DND-41 (cell line): ENCODE results near the gene NIT2.

Source experiments
- ATAC-seq: fragments of 200-7000 bp; cut with Tn5 transposase; 3 replicates; pipeline ENCODE4 v1.9.1; 2021; ENCODE audit warnings: low read depth; ENCODE audit not compliant: insufficient read depth
- DNase-seq: peaks from one replicate; pipeline ENCODE4 v3.0.0-alpha.2; 2020
- H2AFZ ChIP-seq: 2 replicates; pipeline ENCODE4 v1.6.0; 2012; ENCODE audit warnings: low read depth, low read length
- H3K27ac ChIP-seq: 2 replicates; pipeline ENCODE4 v1.5.1; 2012; ENCODE audit warnings: low read length, inconsistent platforms
- H3K27me3 ChIP-seq: fragments of 200-600 bp; sonication (generic); 2 replicates; pipeline ENCODE4 v1.6.0; 2012; ENCODE audit warnings: low read length, mild to moderate bottlenecking, inconsistent platforms; ENCODE audit not compliant: insufficient read depth, poor library complexity
- H3K36me3 ChIP-seq: 2 replicates; pipeline ENCODE4 v1.5.1; 2012; ENCODE audit warnings: low read length, inconsistent platforms; ENCODE audit not compliant: insufficient read depth
- H3K4me1 ChIP-seq: 2 replicates; pipeline ENCODE4 v1.5.1; 2012; ENCODE audit warnings: mild to moderate bottlenecking, low read length; ENCODE audit not compliant: insufficient read depth
- H3K4me2 ChIP-seq: 2 replicates; pipeline ENCODE4 v1.6.0; 2012; ENCODE audit warnings: mild to moderate bottlenecking, moderate library complexity, low read length, inconsistent platforms; ENCODE audit not compliant: insufficient read depth
- H3K4me3 ChIP-seq, 2 experiments: fragments of 200-600 bp in 1 of 2; shearing (Covaris generic) in 1 of 2; 2 replicates each; pipeline ENCODE4 v1.5.1; 2012 to 2016; ENCODE audit warnings: inconsistent platforms in 2 of 2, low read length in 2 of 2, mild to moderate bottlenecking in 2 of 2, low read depth in 1 of 2, moderate library complexity in 1 of 2
- H3K79me2 ChIP-seq: 2 replicates; pipeline ENCODE4 v1.6.0; 2012; ENCODE audit warnings: low read length, inconsistent platforms; ENCODE audit not compliant: insufficient read depth
- H3K9ac ChIP-seq: 2 replicates; pipeline ENCODE4 v1.6.0; 2012; ENCODE audit warnings: low read depth, mild to moderate bottlenecking, inconsistent platforms, low read length, moderate library complexity
- H3K9me3 ChIP-seq: 2 replicates; pipeline ENCODE4 v1.5.1; 2012; ENCODE audit warnings: low read length, moderate library complexity, mild to moderate bottlenecking, inconsistent platforms; ENCODE audit not compliant: insufficient read depth, severe bottlenecking
- H4K20me1 ChIP-seq: 2 replicates; pipeline ENCODE4 v1.6.0; 2012; ENCODE audit warnings: low read length; ENCODE audit not compliant: insufficient read depth
- CTCF ChIP-seq: IDR thresholded peaks from 2 replicates; pipeline ENCODE4 v1.5.1; 2012; ENCODE audit warnings: borderline replicate concordance, low read length, moderate library complexity, mild to moderate bottlenecking; ENCODE audit not compliant: poor library complexity, severe bottlenecking; ENCODE audit errors: extremely low read depth
- EZH2 ChIP-seq: IDR thresholded peaks from 3 replicates; pipeline ENCODE4 v1.6.1; 2012; ENCODE audit warnings: borderline replicate concordance, low read depth, mild to moderate bottlenecking, moderate library complexity, low read length, inconsistent platforms; ENCODE audit not compliant: severe bottlenecking

NIT2 gene

DNA sequence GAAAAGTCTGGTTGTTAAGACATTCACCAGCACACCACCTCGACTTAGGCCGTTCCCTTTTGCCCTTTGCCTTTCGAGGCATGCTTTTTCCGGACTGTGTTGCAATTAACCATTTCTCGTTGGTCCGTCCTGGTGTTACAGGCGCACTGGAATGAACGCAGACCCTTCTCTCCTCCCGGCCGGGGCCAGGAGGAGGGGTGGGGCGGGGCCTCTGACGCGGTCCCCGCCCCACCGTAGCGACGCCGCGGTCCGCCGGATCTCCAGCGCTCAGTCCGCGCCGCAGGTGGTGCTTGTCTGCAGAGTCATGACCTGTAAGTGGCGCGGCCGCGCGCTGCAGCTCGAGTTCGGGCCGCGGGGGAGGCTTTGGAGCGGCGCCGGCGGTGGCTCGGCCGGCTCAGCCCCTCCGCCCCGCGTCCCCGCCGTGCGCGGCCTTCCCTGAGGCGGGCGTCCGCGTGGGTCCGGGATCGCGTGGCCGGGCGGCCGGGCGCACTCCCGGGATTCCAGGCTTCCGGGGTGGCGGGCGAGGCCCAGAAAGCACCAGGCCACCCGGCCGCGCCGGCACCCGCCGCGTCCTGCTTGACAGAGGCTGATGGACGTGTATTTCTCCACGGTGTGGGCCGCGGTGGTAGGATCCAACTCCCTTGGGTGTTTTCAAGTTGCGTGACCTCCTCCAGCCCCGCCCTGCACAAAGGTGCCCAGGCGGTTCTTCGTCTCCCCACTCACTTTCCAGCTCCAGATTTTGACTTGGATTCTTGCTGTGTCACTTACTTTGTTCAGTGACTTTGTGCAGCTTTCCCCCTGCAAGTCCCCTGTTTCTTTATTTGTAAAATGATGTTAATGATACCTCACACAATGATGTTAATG, at the start of gene NIT2:
Gene NIT2, plus strand, starts transcription at position 270 of the 864 bp plus-strand sequence. Its CDS starts 35 bp downstream, at position 305.
- Histone ChIP-seq H3K27ac (peak within 1 kb of the TSS; percentile 73), H2AFZ (peak within 1 kb of the TSS; percentile 98), H3K27me3 (no peaks in the 10 kb centered on the region), H4K20me1 (no peaks in the 10 kb centered on the region), H3K9ac (peak within 1 kb of the TSS; percentile 68), H3K9me3 (no peaks in the 10 kb centered on the region), H3K4me3 (peak within 1 kb of the TSS; percentile 37 to 89; a peak in 3 of 4 replicates), H3K36me3 (peaks cover 17% of the 10 kb centered on the region), H3K4me2 (peak within 1 kb of the TSS; percentile 85), H3K4me1 (peaks cover 23% of the 10 kb centered on the region), H3K79me2 (peaks cover 16% of the 10 kb centered on the region; the same call in 1 of the 2 replicates)
- peak; percentile 83 for DNase-seq
- ATAC-seq, result peak; percentile 95
- TF ChIP-seq EZH2, result no peak
- peak; percentile 4 for TF ChIP-seq CTCF

DNA sequence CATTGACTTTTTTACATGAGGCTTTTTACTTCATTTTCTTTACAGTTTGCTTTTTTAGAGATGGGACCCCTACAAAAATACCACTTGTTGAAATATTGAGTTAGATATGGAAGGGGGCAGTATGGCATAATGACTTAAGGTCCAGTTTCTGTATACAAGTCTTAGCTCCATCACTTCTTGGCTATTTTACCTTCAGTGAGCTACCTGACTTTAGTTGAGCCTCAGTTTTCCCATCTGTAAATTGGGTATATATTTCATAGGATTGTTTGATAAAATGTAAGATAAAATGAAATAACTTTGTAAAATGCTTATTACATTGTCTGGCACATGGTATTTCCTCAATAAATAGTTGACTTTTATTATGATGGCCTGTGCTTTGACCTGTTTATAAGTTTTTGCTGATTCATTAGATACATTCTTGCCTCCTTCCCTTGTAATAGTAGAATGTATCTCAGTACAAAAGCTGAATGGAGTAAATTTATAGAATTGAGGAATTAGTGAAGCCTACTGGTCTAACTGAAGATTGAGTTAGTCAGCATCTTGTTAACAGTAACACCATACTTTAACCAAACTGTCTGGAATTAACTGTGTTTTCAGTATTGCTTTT, 46.2 kb upstream of the NIT2 start:
- H3K9me3 ChIP-seq, result no peaks in the 10 kb centered on the region
- H3K27ac ChIP-seq, result no peak overlapping the region
- peaks cover 35% of the 10 kb centered on the region; the same call in 1 of the 2 replicates for H3K36me3 ChIP-seq
- H3K4me3 ChIP-seq, result no peak overlapping the region
- no peaks in the 10 kb centered on the region for H3K27me3 ChIP-seq
- H2AFZ ChIP-seq, result no peak overlapping the region
- H4K20me1 ChIP-seq, result no peaks in the 10 kb centered on the region
- no peak overlapping the region for H3K9ac ChIP-seq
- DNase-seq (no peak), ATAC-seq (no peak)
- no peaks in the 10 kb centered on the region for H3K79me2 ChIP-seq
- H3K4me1 ChIP-seq, result no peaks in the 10 kb centered on the region
- H3K4me2 ChIP-seq, result no peak overlapping the region
- TF ChIP-seq CTCF (no peak), EZH2 (no peak)

- Histone ChIP-seq H3K79me2 (no peaks in the 10 kb centered on the region), H3K36me3 (peaks cover 31% of the 10 kb centered on the region; the same call in 1 of the 2 replicates), H3K4me3 (no peak overlapping the region), H3K4me1 (no peaks in the 10 kb centered on the region), H3K9me3 (no peaks in the 10 kb centered on the region), H2AFZ (no peak overlapping the region), H3K27me3 (no peaks in the 10 kb centered on the region), H3K27ac (no peak overlapping the region), H3K9ac (no peak overlapping the region), H3K4me2 (no peak overlapping the region), H4K20me1 (no peaks in the 10 kb centered on the region)
- DNase-seq (no peak), ATAC-seq (no peak)
- TF ChIP-seq CTCF (no peak), EZH2 (no peak)
These were observed 45.2 kb upstream of the NIT2 start for GRCh38 chr3:100289339-100289738.
